Measurements from ENCODE around the gene SMARCE1. TPM values are rescaled to one million over a fixed set of nuclear protein-coding genes. Genes with fewer than 3 reads are reported as not detected.

SMARCE1 gene
- total RNA-seq, 2 experiments from 2014 or later, result 65.4 to 68.6 TPM

- no peak overlapping the region for H3K4me3 ChIP-seq (ENCODE audit: low read length)
- Mint-ChIP-seq H3K4me1 (ENCODE audit: low read depth) (no peaks in the 10 kb centered on the region), H3K36me3 (ENCODE audit: low read depth) (no peaks in the 10 kb centered on the region), H3K27ac (no peak overlapping the region), H3K27me3 (peaks cover 48% of the 10 kb centered on the region), H3K9me3 (no peaks in the 10 kb centered on the region), H3K4me3 (no peak overlapping the region)
- no peak overlapping the region for H3K27ac ChIP-seq (ENCODE audit: low read depth in 1 of 2, low read length in 2 of 2)
- TF ChIP-seq, protein P1, sequence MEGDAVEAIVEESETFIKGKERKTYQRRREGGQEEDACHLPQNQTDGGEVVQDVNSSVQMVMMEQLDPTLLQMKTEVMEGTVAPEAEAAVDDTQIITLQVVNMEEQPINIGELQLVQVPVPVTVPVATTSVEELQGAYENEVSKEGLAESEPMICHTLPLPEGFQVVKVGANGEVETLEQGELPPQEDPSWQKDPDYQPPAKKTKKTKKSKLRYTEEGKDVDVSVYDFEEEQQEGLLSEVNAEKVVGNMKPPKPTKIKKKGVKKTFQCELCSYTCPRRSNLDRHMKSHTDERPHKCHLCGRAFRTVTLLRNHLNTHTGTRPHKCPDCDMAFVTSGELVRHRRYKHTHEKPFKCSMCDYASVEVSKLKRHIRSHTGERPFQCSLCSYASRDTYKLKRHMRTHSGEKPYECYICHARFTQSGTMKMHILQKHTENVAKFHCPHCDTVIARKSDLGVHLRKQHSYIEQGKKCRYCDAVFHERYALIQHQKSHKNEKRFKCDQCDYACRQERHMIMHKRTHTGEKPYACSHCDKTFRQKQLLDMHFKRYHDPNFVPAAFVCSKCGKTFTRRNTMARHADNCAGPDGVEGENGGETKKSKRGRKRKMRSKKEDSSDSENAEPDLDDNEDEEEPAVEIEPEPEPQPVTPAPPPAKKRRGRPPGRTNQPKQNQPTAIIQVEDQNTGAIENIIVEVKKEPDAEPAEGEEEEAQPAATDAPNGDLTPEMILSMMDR (IDR thresholded peaks at IDR 0.05), result no peak
- H3K27me3 ChIP-seq (ENCODE audit: control insufficient read depth in 1 of 2, insufficient read depth in 2 of 2, low read length in 2 of 2), result peaks cover 0 to 20% of the 10 kb centered on the region in 2 experiments
- POLR2A ChIA-PET, result no interaction called here
- ATAC-seq (ENCODE audit: poor library complexity), result no peak
- DNase-seq, result no peak
- intact Hi-C loops (cut with DNase I, micrococcal nuclease), result no loop called here
- H3K36me3 ChIP-seq (ENCODE audit: insufficient read depth, low read length), result no peaks in the 10 kb centered on the region
- CTCF ChIA-PET, result no interaction called here
- no peaks in the 10 kb centered on the region for H3K9me3 ChIP-seq (ENCODE audit: control insufficient read depth in 1 of 2, insufficient read depth in 1 of 2, low read length in 2 of 2)
- no peaks in the 10 kb centered on the region for H3K4me1 ChIP-seq (ENCODE audit: insufficient read depth, low read length)
Measured at GRCh38 chr17:40695874-40696472, 48.4 kb upstream of the SMARCE1 start.

- H3K4me1 Mint-ChIP-seq (ENCODE audit: low read depth), result no peaks in the 10 kb centered on the region
- H3K27me3 Mint-ChIP-seq, result peaks cover 44% of the 10 kb centered on the region
- Histone ChIP-seq H3K4me3 (ENCODE audit: low read length) (no peak overlapping the region), H3K36me3 (ENCODE audit: insufficient read depth, low read length) (no peaks in the 10 kb centered on the region), H3K27me3 (ENCODE audit: control insufficient read depth in 1 of 2, insufficient read depth in 2 of 2, low read length in 2 of 2) (peaks cover 0 to 20% of the 10 kb centered on the region in 2 experiments), H3K4me1 (ENCODE audit: insufficient read depth, low read length) (no peaks in the 10 kb centered on the region), H3K9me3 (ENCODE audit: control insufficient read depth in 1 of 2, insufficient read depth in 1 of 2, low read length in 2 of 2) (no peaks in the 10 kb centered on the region), H3K27ac (ENCODE audit: low read depth in 1 of 2, low read length in 2 of 2) (no peak overlapping the region)
- no peaks in the 10 kb centered on the region for H3K36me3 Mint-ChIP-seq (ENCODE audit: low read depth)
- CTCF ChIA-PET, result interaction anchor here (1.1 kb wide), 1 partner anchor 68 kb away, joined by 3 read pairs; no protein-coding TSS in a partner anchor
- TF ChIP-seq, protein P1 (IDR thresholded peaks at IDR 0.05), result no peak
- intact Hi-C loops (cut with DNase I, micrococcal nuclease), result no loop called here
- no peak for DNase-seq
- no peaks in the 10 kb centered on the region for H3K9me3 Mint-ChIP-seq
- no peak overlapping the region for H3K27ac Mint-ChIP-seq
- no peak overlapping the region for H3K4me3 Mint-ChIP-seq
- ATAC-seq (ENCODE audit: poor library complexity), result no peak
- POLR2A ChIA-PET, result no interaction called here
Measured at GRCh38 chr17:40694584-40694983, 47.0 kb upstream of the SMARCE1 start.

GRCh38 chr17:40687106-40687505, 39.5 kb upstream of the SMARCE1 start:
- TF ChIP-seq, protein P1 (IDR thresholded peaks at IDR 0.05), result no peak
- intact Hi-C loops (cut with DNase I, micrococcal nuclease), result no loop called here
- Histone ChIP-seq H3K27me3 (ENCODE audit: control insufficient read depth in 1 of 2, insufficient read depth in 2 of 2, low read length in 2 of 2) (peaks cover 3 to 5% of the 10 kb centered on the region in 2 experiments), H3K4me3 (ENCODE audit: low read length) (no peak overlapping the region), H3K27ac (ENCODE audit: low read depth in 1 of 2, low read length in 2 of 2) (no peak overlapping the region), H3K36me3 (ENCODE audit: insufficient read depth, low read length) (no peaks in the 10 kb centered on the region), H3K9me3 (ENCODE audit: control insufficient read depth in 1 of 2, insufficient read depth in 1 of 2, low read length in 2 of 2) (no peaks in the 10 kb centered on the region), H3K4me1 (ENCODE audit: insufficient read depth, low read length) (no peaks in the 10 kb centered on the region)
- Mint-ChIP-seq H3K4me1 (ENCODE audit: low read depth) (no peaks in the 10 kb centered on the region), H3K4me3 (no peak overlapping the region), H3K36me3 (ENCODE audit: low read depth) (no peaks in the 10 kb centered on the region), H3K27ac (no peak overlapping the region), H3K27me3 (peaks cover 7% of the 10 kb centered on the region), H3K9me3 (no peaks in the 10 kb centered on the region)
- POLR2A ChIA-PET, result no interaction called here
- CTCF ChIA-PET, result no interaction called here
- no peak for ATAC-seq (ENCODE audit: poor library complexity)
- no peak for DNase-seq
